SK-N-SH (cell line): ENCODE data around the gene HNRNPM. TPM values are rescaled to one million over a fixed set of nuclear protein-coding genes. Genes with fewer than 3 reads are reported as not detected.
"Not testable (repeated sequence)": the region's sequence is repeated elsewhere in the genome, so short reads cannot be mapped to it uniquely, and the experiment has no call there.

Source experiments
- CTCF ChIA-PET: fragments of 300-600, 350-600 bp; formaldehyde crosslinking; extraction: SDS; loops from one replicate; lab custom pipeline; 2021; lab: Yijun Ruan, JAX
- POLR2A ChIA-PET: fragments of 350-600 bp; sonication (Branson Sonifier 250); formaldehyde crosslinking; extraction: SDS; loops from one replicate; lab custom pipeline; 2020; ENCODE audit warnings: antibody characterized with exemption, inconsistent platforms; lab: Yijun Ruan, JAX
- DNase-seq: peaks from one replicate; pipeline ENCODE4 v3.0.0; 2012
- H2AFZ ChIP-seq: fragments of 200-600 bp; sonication (generic); 2 replicates; pipeline ENCODE4 v1.8.1; 2016; ENCODE audit warnings: antibody characterized with exemption, mild to moderate bottlenecking, low read depth
- H3F3A ChIP-seq: fragments of 200-600 bp; sonication (generic); replicated peaks from 2 replicates; pipeline ENCODE3; 2016; ENCODE audit warnings: antibody characterized with exemption, mild to moderate bottlenecking; ENCODE audit not compliant: insufficient read depth
- H3K27ac ChIP-seq, 2 experiments: fragments of 200-500 bp in 1 of 2; fragments of 200-600 bp in 1 of 2; sonication (Bioruptor generic) in 1 of 2; sonication (generic), shearing (Covaris generic) in 1 of 2; 2 replicates each; pipeline versions ENCODE4 v1.5.1 to v1.6.1; 2014 to 2016; ENCODE audit warnings: low read depth in 2 of 2, inconsistent platforms in 1 of 2, low read length in 1 of 2, mild to moderate bottlenecking in 1 of 2, mixed read lengths in 1 of 2
- H3K27me3 ChIP-seq: fragments of 200-600 bp; sonication (generic), shearing (Covaris generic); 2 replicates; pipeline ENCODE4 v1.6.1; 2016; ENCODE audit warnings: mixed run types; ENCODE audit not compliant: insufficient read depth
- H3K36me3 ChIP-seq, 2 experiments: fragments of 200-500 bp in 1 of 2; fragments of 200-600 bp in 1 of 2; sonication (Bioruptor generic) in 1 of 2; sonication (generic) in 1 of 2; replicated peaks in 1 of 2; 2 replicates each; pipeline versions ENCODE3 to v1.5.1; 2014 to 2016; ENCODE audit warnings: low read length in 1 of 2, mild to moderate bottlenecking in 1 of 2; ENCODE audit not compliant: insufficient read depth in 2 of 2, control insufficient read depth in 1 of 2
- H3K4me1 ChIP-seq, 2 experiments: fragments of 200-500 bp in 1 of 2; fragments of 200-600 bp in 1 of 2; sonication (Bioruptor generic) in 1 of 2; sonication (generic), shearing (Covaris generic) in 1 of 2; 2 replicates each; pipeline versions ENCODE4 v1.5.1 to v1.6.1; 2014 to 2016; ENCODE audit warnings: low read depth in 1 of 2, low read length in 1 of 2, mixed run types in 1 of 2; ENCODE audit not compliant: insufficient read depth in 2 of 2, control insufficient read depth in 1 of 2
- H3K4me2 ChIP-seq: fragments of 200-600 bp; sonication (generic), shearing (Covaris generic); 2 replicates; pipeline ENCODE4 v1.6.1; 2017; ENCODE audit warnings: mixed run types
- H3K4me3 ChIP-seq, 2 experiments: fragments of 200-500 bp in 1 of 2; fragments of 200-600 bp in 1 of 2; sonication (Bioruptor generic) in 1 of 2; sonication (generic), shearing (Covaris generic) in 1 of 2; 2 replicates each; pipeline versions ENCODE4 v1.5.1 to v1.8.1; 2014 to 2016; ENCODE audit warnings: low read depth in 2 of 2, inconsistent platforms in 1 of 2, low read length in 1 of 2, mild to moderate bottlenecking in 1 of 2, mixed read lengths in 1 of 2, moderate library complexity in 1 of 2
- H3K79me2 ChIP-seq: fragments of 200-600 bp; sonication (generic); 2 replicates; pipeline ENCODE4 v1.8.1; 2017; ENCODE audit warnings: mild to moderate bottlenecking; ENCODE audit not compliant: insufficient read depth
- H3K9ac ChIP-seq: fragments of 200-600 bp; sonication (generic); 2 replicates; pipeline ENCODE4 v1.6.1; 2017; ENCODE audit warnings: mixed run types
- H3K9me2 ChIP-seq: fragments of 200-600 bp; sonication (generic); 2 replicates; pipeline ENCODE4 v1.6.1; 2017; ENCODE audit warnings: mixed run types
- H3K9me3 ChIP-seq: fragments of 200-600 bp; sonication (generic); 2 replicates; pipeline ENCODE4 v1.6.1; 2017; ENCODE audit warnings: mixed run types, mild to moderate bottlenecking, moderate library complexity
- H4K20me1 ChIP-seq: fragments of 200-600 bp; sonication (generic); 2 replicates; pipeline ENCODE4 v1.6.1; 2017; ENCODE audit warnings: mild to moderate bottlenecking, mixed run types; ENCODE audit not compliant: insufficient read depth
- ELF1 ChIP-seq: IDR thresholded peaks from 2 replicates; pipeline ENCODE4 v1.4.0; 2012
- FOXJ3 ChIP-seq: sonication (generic); formaldehyde crosslinking; IDR thresholded peaks from 2 replicates; pipeline ENCODE4 v1.5.1; 2020; ENCODE audit warnings: mild to moderate bottlenecking, missing genetic modification reagents
- FOXM1 ChIP-seq: IDR thresholded peaks from 2 replicates; pipeline ENCODE4 v1.4.0; 2012; ENCODE audit warnings: low read depth, mild to moderate bottlenecking
- GABPA ChIP-seq: IDR thresholded peaks from 2 replicates; pipeline ENCODE4 v1.4.0; 2012; ENCODE audit warnings: low read depth, mild to moderate bottlenecking
- GATA2 ChIP-seq: sonication (generic); formaldehyde crosslinking; IDR thresholded peaks from 2 replicates; pipeline ENCODE4 v1.5.0; 2020; ENCODE audit warnings: mild to moderate bottlenecking, missing genetic modification reagents
- POLR2AphosphoS5 ChIP-seq: IDR thresholded peaks from 2 replicates; pipeline ENCODE4 v1.6.1; 2012; ENCODE audit warnings: low read depth, low read length
- RAD21 ChIP-seq: IDR thresholded peaks from 2 replicates; pipeline ENCODE4 v1.6.1; 2012; ENCODE audit warnings: mild to moderate bottlenecking, low read length
- RCOR1 ChIP-seq: fragments of 150-350 bp; IDR thresholded peaks from 2 replicates; pipeline ENCODE4 v1.6.1; 2017; ENCODE audit warnings: antibody characterized with exemption, low read length
- RXRA ChIP-seq: IDR thresholded peaks from 2 replicates; pipeline ENCODE4 v1.4.0; 2012; ENCODE audit warnings: low read depth, mild to moderate bottlenecking, borderline replicate concordance
- SIN3A ChIP-seq: IDR thresholded peaks from 2 replicates; pipeline ENCODE4 v1.6.1; 2012; ENCODE audit warnings: low read depth, mild to moderate bottlenecking, low read length, moderate library complexity, borderline replicate concordance
- TCF12 ChIP-seq: IDR thresholded peaks from 2 replicates; pipeline ENCODE4 v1.4.0; 2012
- WGBS: methylation state at CpG from one replicate; pipeline ENCODE4 v1.1.6; 2017; ENCODE audit warnings: low lambda C conversion rate; 5-methylcytosine and 5-hydroxymethylcytosine counted together
- polyA plus RNA-seq, 3 experiments: library from polyadenylated mRNA; depleted of rRNA; stranded (reverse); fragments of >200 nt; gene quantifications; 2 replicates each; pipeline ENCODE4 v1.2.3, GENCODE V29; 2012
- TF ChIP-seq, protein P1 (sequence below): IDR thresholded peaks from 2 replicates; pipeline ENCODE4 v1.6.1; 2012; ENCODE audit warnings: mild to moderate bottlenecking, low read depth, low read length, moderate library complexity
- TF ChIP-seq, protein P2 (sequence below): fragments of 150-350 bp; IDR thresholded peaks from 2 replicates; pipeline ENCODE4 v1.6.1; 2016; ENCODE audit warnings: mild to moderate bottlenecking, low read depth, low read length
- TF ChIP-seq, protein P3 (sequence below): IDR thresholded peaks from 2 replicates; pipeline ENCODE4 v1.4.0; 2012; ENCODE audit warnings: low read depth, borderline replicate concordance

The HNRNPM gene
- polyA plus RNA-seq, 1 of the 3 experiments (the other 2 are of a cell fraction), result 205 TPM

DNA sequence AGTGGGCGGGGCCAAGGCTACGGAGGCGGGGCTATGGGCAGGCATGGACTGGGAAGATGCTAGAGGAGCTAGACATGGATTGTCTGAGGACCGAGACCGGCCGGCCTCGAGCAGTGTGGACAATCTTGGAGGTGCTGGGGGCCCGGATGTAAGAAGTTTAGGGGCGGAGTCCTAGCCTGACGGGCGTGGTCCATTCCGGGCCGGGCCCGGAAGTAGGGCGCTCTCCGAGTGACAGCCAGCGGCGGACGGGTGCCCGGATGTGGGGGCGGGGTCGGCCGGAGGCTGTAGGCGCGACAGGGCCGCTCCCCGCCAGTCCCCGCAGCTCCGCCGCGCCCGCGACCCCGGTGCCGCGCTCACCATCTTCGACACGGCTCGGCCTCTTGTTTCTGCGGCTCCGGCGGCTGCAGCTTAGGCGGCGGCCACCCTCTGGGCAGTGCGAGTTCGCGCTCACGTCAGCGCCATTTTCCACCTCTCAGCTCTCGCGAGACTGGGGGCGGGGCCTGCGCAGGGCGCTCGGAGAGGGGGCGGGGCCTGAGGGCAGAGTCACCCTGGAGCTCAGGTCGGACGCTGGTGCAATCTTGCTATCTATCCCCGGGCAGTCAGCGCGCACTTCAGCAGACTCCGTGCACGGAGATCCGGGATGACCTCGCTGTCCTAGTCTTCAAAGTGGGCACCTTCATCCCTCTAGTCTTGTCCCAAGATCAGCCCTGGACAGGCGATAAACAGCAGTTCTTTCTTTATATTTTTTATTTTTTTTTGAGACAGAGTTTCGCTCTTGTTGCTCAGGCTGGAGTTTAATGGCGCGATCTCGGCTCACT lies 69.1 kb downstream of the HNRNPM start, which contains the start of gene ZNF414 (continued):
- TF ChIP-seq, protein P1, sequence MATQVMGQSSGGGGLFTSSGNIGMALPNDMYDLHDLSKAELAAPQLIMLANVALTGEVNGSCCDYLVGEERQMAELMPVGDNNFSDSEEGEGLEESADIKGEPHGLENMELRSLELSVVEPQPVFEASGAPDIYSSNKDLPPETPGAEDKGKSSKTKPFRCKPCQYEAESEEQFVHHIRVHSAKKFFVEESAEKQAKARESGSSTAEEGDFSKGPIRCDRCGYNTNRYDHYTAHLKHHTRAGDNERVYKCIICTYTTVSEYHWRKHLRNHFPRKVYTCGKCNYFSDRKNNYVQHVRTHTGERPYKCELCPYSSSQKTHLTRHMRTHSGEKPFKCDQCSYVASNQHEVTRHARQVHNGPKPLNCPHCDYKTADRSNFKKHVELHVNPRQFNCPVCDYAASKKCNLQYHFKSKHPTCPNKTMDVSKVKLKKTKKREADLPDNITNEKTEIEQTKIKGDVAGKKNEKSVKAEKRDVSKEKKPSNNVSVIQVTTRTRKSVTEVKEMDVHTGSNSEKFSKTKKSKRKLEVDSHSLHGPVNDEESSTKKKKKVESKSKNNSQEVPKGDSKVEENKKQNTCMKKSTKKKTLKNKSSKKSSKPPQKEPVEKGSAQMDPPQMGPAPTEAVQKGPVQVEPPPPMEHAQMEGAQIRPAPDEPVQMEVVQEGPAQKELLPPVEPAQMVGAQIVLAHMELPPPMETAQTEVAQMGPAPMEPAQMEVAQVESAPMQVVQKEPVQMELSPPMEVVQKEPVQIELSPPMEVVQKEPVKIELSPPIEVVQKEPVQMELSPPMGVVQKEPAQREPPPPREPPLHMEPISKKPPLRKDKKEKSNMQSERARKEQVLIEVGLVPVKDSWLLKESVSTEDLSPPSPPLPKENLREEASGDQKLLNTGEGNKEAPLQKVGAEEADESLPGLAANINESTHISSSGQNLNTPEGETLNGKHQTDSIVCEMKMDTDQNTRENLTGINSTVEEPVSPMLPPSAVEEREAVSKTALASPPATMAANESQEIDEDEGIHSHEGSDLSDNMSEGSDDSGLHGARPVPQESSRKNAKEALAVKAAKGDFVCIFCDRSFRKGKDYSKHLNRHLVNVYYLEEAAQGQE, result peak; percentile 11; the same call in 1 of the 2 replicates
- TF ChIP-seq RCOR1 (no peak), POLR2AphosphoS5 (peak; percentile 95), FOXJ3 (no peak), FOXM1 (no peak), ELF1 (peak; percentile 82), TCF12 (no peak), GATA2 (CRISPR knock-in tag) (peak; percentile 42; the same call in 1 of the 2 replicates)
- TF ChIP-seq, all 33 proteins: peak for 13

DNA sequence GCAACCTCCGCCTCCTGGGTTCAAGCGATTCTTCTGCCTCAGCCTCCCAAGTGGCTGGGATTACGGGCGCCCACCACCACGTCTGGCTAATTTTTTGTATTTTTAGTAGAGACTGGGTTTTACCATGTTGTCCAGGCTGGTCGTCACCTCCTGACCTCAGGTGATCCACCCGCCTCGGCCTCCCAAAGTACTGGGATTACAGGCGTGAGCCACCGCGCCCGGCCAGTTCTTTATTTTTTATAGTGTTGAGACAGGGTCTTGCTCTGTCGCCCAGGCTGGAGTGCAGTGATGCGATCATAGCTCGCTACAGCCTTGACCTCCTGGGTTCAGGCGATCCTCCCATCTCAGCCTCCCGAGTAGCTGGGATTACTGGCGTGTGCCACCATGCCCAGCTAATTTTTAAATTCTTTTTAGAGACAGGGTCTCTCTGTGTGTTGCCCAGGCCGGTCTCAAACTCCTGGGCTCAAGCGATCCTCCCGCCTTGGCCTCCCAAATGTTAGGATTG lies 69.8 kb downstream of the HNRNPM start:
- not testable (repeated sequence) for H3K9me3 ChIP-seq, DNase-seq, H3K27me3 ChIP-seq, H3F3A ChIP-seq, H3K79me2 ChIP-seq, H3K9me2 ChIP-seq, H3K36me3 ChIP-seq, H4K20me1 ChIP-seq
- H3K4me3 ChIP-seq, result peak overlapping the region; percentile 63 to 65
- peak overlapping the region; percentile 86 for H2AFZ ChIP-seq
- H3K27ac ChIP-seq, result peak overlapping the region; percentile 89 to 93
- peak overlapping the region; percentile 94; the same call in 1 of the 2 replicates for H3K9ac ChIP-seq
- CTCF ChIA-PET, result interaction anchor here (0.7 to 1.9 kb wide), 5 partner anchors 9 to 178 kb away, joined by 3 to 7 read pairs (median 4); no protein-coding TSS in a partner anchor
- POLR2A ChIA-PET, result interaction anchor here (0.9 to 2.9 kb wide), 9 partner anchors 9 to 193 kb away, joined by 3 to 18 read pairs (median 5); partner anchors contain the start of genes HNRNPM, NDUFA7 and RPS28
- peak overlapping the region; percentile 91; the same call in 1 of the 2 replicates for H3K4me2 ChIP-seq
- peaks cover 10 to 16% of the 10 kb centered on the region in 2 experiments; a peak in 3 of 4 replicates for H3K4me1 ChIP-seq
- 74% methylated on average over 21 of the region's 21 CpGs for whole genome bisulfite sequencing

DNA sequence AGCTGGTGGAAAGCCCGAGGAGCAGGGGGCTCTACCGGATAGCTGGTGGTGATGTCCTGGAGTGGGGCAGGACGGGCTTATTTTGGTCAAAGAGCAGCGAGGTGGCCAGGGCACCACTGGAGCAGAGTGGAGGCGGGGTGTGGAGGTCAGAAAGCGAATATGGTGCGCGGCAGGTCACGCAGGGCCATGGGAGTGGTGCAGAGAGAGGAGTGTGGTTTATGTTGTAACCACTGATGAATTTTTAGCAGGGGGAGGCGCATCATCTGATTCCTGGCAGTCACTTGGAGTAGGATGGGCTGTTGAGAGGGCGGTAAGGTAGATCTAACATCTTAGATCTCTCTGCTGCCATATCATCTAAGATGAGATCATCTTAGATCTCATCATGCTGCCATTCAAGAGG lies 70.5 kb downstream of the HNRNPM start:
- peaks cover 8% of the 10 kb centered on the region for H3F3A ChIP-seq
- no peaks in the 10 kb centered on the region for H3K27me3 ChIP-seq
- no peak overlapping the region for H3K4me2 ChIP-seq
- H3K4me3 ChIP-seq, result no peak overlapping the region
- no peaks in the 10 kb centered on the region for H3K9me3 ChIP-seq
- H3K4me1 ChIP-seq, result peaks cover 10 to 16% of the 10 kb centered on the region in 2 experiments; a peak in 3 of 4 replicates
- WGBS, result 80% methylated on average over 11 of the region's 11 CpGs
- POLR2A ChIA-PET, result interaction anchor here (2.9 kb wide), 1 partner anchor 11 kb away, joined by 18 read pairs; no protein-coding TSS in a partner anchor
- H3K9me2 ChIP-seq, result no peaks in the 10 kb centered on the region
- no peaks in the 10 kb centered on the region for H4K20me1 ChIP-seq
- peaks cover 9% of the 10 kb centered on the region; the same call in 1 of the 2 replicates for H3K79me2 ChIP-seq
- no peak overlapping the region for H2AFZ ChIP-seq
- DNase-seq, result no peak
- CTCF ChIA-PET, result interaction anchor here (1.6 to 1.9 kb wide), 2 partner anchors 9 to 10 kb away, joined by 4 to 7 read pairs; no protein-coding TSS in a partner anchor
- H3K27ac ChIP-seq, result no peak overlapping the region
- no peak overlapping the region for H3K9ac ChIP-seq
- H3K36me3 ChIP-seq, result peaks cover under 1 to 4% of the 10 kb centered on the region in 2 experiments
- TF ChIP-seq, protein P2, sequence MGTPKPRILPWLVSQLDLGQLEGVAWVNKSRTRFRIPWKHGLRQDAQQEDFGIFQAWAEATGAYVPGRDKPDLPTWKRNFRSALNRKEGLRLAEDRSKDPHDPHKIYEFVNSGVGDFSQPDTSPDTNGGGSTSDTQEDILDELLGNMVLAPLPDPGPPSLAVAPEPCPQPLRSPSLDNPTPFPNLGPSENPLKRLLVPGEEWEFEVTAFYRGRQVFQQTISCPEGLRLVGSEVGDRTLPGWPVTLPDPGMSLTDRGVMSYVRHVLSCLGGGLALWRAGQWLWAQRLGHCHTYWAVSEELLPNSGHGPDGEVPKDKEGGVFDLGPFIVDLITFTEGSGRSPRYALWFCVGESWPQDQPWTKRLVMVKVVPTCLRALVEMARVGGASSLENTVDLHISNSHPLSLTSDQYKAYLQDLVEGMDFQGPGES, result no peak
- TF ChIP-seq FOXM1 (no peak), RXRA (no peak), TCF12 (no peak), RAD21 (no peak), GABPA (no peak), SIN3A (no peak)
- TF ChIP-seq, protein P3, sequence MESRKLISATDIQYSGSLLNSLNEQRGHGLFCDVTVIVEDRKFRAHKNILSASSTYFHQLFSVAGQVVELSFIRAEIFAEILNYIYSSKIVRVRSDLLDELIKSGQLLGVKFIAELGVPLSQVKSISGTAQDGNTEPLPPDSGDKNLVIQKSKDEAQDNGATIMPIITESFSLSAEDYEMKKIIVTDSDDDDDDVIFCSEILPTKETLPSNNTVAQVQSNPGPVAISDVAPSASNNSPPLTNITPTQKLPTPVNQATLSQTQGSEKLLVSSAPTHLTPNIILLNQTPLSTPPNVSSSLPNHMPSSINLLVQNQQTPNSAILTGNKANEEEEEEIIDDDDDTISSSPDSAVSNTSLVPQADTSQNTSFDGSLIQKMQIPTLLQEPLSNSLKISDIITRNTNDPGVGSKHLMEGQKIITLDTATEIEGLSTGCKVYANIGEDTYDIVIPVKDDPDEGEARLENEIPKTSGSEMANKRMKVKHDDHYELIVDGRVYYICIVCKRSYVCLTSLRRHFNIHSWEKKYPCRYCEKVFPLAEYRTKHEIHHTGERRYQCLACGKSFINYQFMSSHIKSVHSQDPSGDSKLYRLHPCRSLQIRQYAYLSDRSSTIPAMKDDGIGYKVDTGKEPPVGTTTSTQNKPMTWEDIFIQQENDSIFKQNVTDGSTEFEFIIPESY, result no peak
